IMR-90 (cell line): ENCODE data around the gene CHMP4A. TPM values are rescaled to one million over a fixed set of nuclear protein-coding genes. Genes with fewer than 3 reads are reported as not detected.

Experiments used
- ATAC-seq: fragments of 200-7000 bp; cut with Tn5 transposase; 2 replicates; pipeline ENCODE4 v1.9.1; 2020; ENCODE audit warnings: low read depth, mild to moderate bottlenecking, moderate library complexity
- BruUV-seq: library from RNA; stranded (reverse); fragments of 400-500 nt; replicated peaks from 2 replicates; lab custom pipeline; 2021; lab: Mats Ljungman, UMichigan
- CTCF ChIA-PET: fragments of 300-600 bp; formaldehyde crosslinking; extraction: SDS; loops from one replicate; lab custom pipeline; 2021; ENCODE audit warnings: antibody characterized with exemption; lab: Yijun Ruan, JAX
- POLR2A ChIA-PET: fragments of 300-600 bp; sonication (Branson Sonifier 250); formaldehyde crosslinking; loops from one replicate; lab custom pipeline; 2022; ENCODE audit warnings: antibody characterized with exemption; ENCODE audit not compliant: unreplicated experiment; lab: Charles Lee
- DNase-seq: peaks from one replicate; pipeline ENCODE4 v3.0.0; 2013
- H2AFZ ChIP-seq: replicated peaks from 2 replicates; pipeline ENCODE3; 2013; ENCODE audit warnings: low read length, mild to moderate bottlenecking; ENCODE audit not compliant: poor library complexity
- H2AK5ac ChIP-seq: 2 replicates; pipeline ENCODE4 v1.6.1; 2013; ENCODE audit warnings: low read depth, low read length, inconsistent platforms
- H2AK9ac ChIP-seq: replicated peaks from 2 replicates; pipeline ENCODE3; 2013; ENCODE audit warnings: mild to moderate bottlenecking, low read depth, low read length, moderate library complexity; ENCODE audit not compliant: poor library complexity
- H2BK120ac ChIP-seq: 2 replicates; pipeline ENCODE4 v1.6.1; 2013; ENCODE audit warnings: low read depth, low read length, inconsistent platforms
- H2BK15ac ChIP-seq: 3 replicates; pipeline ENCODE4 v1.6.1; 2013; ENCODE audit warnings: low read depth, low read length, inconsistent platforms
- H2BK20ac ChIP-seq: 2 replicates; pipeline ENCODE4 v1.6.1; 2013; ENCODE audit warnings: low read depth, mild to moderate bottlenecking, inconsistent platforms, low read length, moderate library complexity
- H2BK5ac ChIP-seq: 2 replicates; pipeline ENCODE4 v1.6.1; 2013; ENCODE audit warnings: mild to moderate bottlenecking, low read depth, low read length, inconsistent platforms; ENCODE audit not compliant: poor library complexity, severe bottlenecking
- H3K14ac ChIP-seq: replicated peaks from 2 replicates; pipeline ENCODE4 v1.6.1; 2013; ENCODE audit warnings: low read depth, low read length, inconsistent platforms
- H3K18ac ChIP-seq: 2 replicates; pipeline ENCODE4 v1.6.1; 2013; ENCODE audit warnings: low read depth, low read length, control low read depth
- H3K23ac ChIP-seq: 2 replicates; pipeline ENCODE4 v1.6.1; 2013; ENCODE audit warnings: low read depth, low read length, inconsistent platforms
- H3K27ac ChIP-seq: 2 replicates; pipeline ENCODE4 v1.5.1; 2013; ENCODE audit warnings: mild to moderate bottlenecking, control low read depth, low read length; ENCODE audit not compliant: insufficient read depth
- H3K27me3 ChIP-seq: 2 replicates; pipeline ENCODE4 v1.6.1; 2013; ENCODE audit warnings: low read length; ENCODE audit not compliant: control insufficient read depth, insufficient read depth
- H3K36me3 ChIP-seq: 2 replicates; pipeline ENCODE4 v1.6.1; 2013; ENCODE audit warnings: low read length, mixed read lengths; ENCODE audit not compliant: control insufficient read depth, insufficient read depth
- H3K4ac ChIP-seq: 2 replicates; pipeline ENCODE4 v1.6.1; 2013; ENCODE audit warnings: low read depth, low read length, inconsistent platforms
- H3K4me1 ChIP-seq: 2 replicates; pipeline ENCODE4 v1.6.1; 2013; ENCODE audit warnings: low read length, mixed read lengths; ENCODE audit not compliant: control insufficient read depth, insufficient read depth
- H3K4me2 ChIP-seq: 2 replicates; pipeline ENCODE4 v1.6.1; 2013; ENCODE audit warnings: low read depth, mild to moderate bottlenecking, control low read depth, low read length, moderate library complexity
- H3K4me3 ChIP-seq: 2 replicates; pipeline ENCODE4 v1.5.1; 2013; ENCODE audit warnings: low read depth, mild to moderate bottlenecking, control low read depth, low read length, moderate library complexity; ENCODE audit not compliant: insufficient read depth
- H3K56ac ChIP-seq: 2 replicates; pipeline ENCODE4 v1.6.1; 2013; ENCODE audit warnings: low read length, inconsistent platforms; ENCODE audit not compliant: insufficient read depth; ENCODE audit errors: extremely low read depth
- H3K79me1 ChIP-seq, 2 experiments: 2 replicates each; pipeline ENCODE4 v1.6.1; 2013; ENCODE audit warnings: low read length in 2 of 2, inconsistent platforms in 1 of 2, low read depth in 1 of 2
- H3K9ac ChIP-seq: 2 replicates; pipeline ENCODE4 v1.6.1; 2013; ENCODE audit warnings: low read depth, low read length, control low read depth
- H3K9me1 ChIP-seq: 2 replicates; pipeline ENCODE4 v1.6.1; 2013; ENCODE audit warnings: low read length, inconsistent platforms; ENCODE audit not compliant: insufficient read depth
- H3K9me3 ChIP-seq: 2 replicates; pipeline ENCODE4 v1.6.1; 2013; ENCODE audit warnings: low read length; ENCODE audit not compliant: control insufficient read depth, insufficient read depth
- H4K20me1 ChIP-seq: 2 replicates; pipeline ENCODE4 v1.6.1; 2013; ENCODE audit warnings: low read length, inconsistent platforms; ENCODE audit not compliant: insufficient read depth
- H4K5ac ChIP-seq: 2 replicates; pipeline ENCODE4 v1.6.1; 2013; ENCODE audit warnings: mild to moderate bottlenecking, low read depth, low read length, control low read depth
- H4K8ac ChIP-seq, 2 experiments: 2 replicates each; pipeline ENCODE4 v1.6.1; 2013; ENCODE audit warnings: low read depth in 2 of 2, low read length in 2 of 2, control low read depth in 1 of 2, inconsistent platforms in 1 of 2
- H4K91ac ChIP-seq: 2 replicates; pipeline ENCODE4 v1.6.1; 2013; ENCODE audit warnings: low read depth, low read length, inconsistent platforms; ENCODE audit not compliant: insufficient read depth
- BHLHE40 ChIP-seq: fragments of 150-350 bp; IDR thresholded peaks from 2 replicates; pipeline ENCODE4 v1.6.1; 2016; ENCODE audit warnings: mild to moderate bottlenecking, low read depth, low read length
- CHD1 ChIP-seq: IDR thresholded peaks from 2 replicates; pipeline ENCODE4 v1.6.1; 2012; ENCODE audit warnings: low read depth, low read length, improper control_type of control experiment
- CTCF ChIP-seq: conservative IDR thresholded peaks from 2 replicates; pipeline ENCODE4 v1.5.1; 2012; ENCODE audit warnings: mild to moderate bottlenecking, low read depth, low read length, improper control_type of control experiment
- FOS ChIP-seq: fragments of 150-350 bp; IDR thresholded peaks from 2 replicates; pipeline ENCODE4 v1.6.1; 2016; ENCODE audit warnings: low read depth, low read length
- MXI1 ChIP-seq: IDR thresholded peaks from 2 replicates; pipeline ENCODE4 v1.6.1; 2012; ENCODE audit warnings: low read depth, mild to moderate bottlenecking, low read length, moderate library complexity, borderline replicate concordance
- NFE2L2 ChIP-seq: fragments of 150-350 bp; IDR thresholded peaks from 2 replicates; pipeline ENCODE4 v1.6.1; 2016; ENCODE audit warnings: low read depth, mild to moderate bottlenecking, low read length
- POLR2A ChIP-seq: IDR thresholded peaks from 2 replicates; pipeline ENCODE4 v1.6.1; 2012; ENCODE audit warnings: mild to moderate bottlenecking, low read depth, low read length
- RFX5 ChIP-seq: IDR thresholded peaks from 2 replicates; pipeline ENCODE4 v1.8.0; 2012; ENCODE audit warnings: low read depth, mild to moderate bottlenecking, low read length, moderate library complexity
- WGBS, 2 experiments: methylation state at CpG; one replicate each; pipeline versions ENCODE4 v1.1.5 to v1.1.7; 2013; ENCODE audit warnings: missing lambda C conversion rate in 2 of 2; ENCODE audit not compliant: insufficient read length in 1 of 2; ENCODE audit errors: extremely low coverage in 2 of 2; 5-methylcytosine and 5-hydroxymethylcytosine counted together
- dilution Hi-C: fragments of 300-500 bp; cut with HindIII; formaldehyde crosslinking; loops from one replicate; pipeline ENCODE4 v1.14.3; 2018; ENCODE audit warnings: low sequenced_read_pairs; ENCODE audit not compliant: unreplicated experiment
- in situ Hi-C: fragments of 300-500 bp; cut with MboI; formaldehyde crosslinking; loops from 3 replicates; pipeline ENCODE4 v1.14.3; 2019; ENCODE audit warnings: low sequenced_read_pairs, inconsistent platforms, mixed read lengths
- intact Hi-C: fragments of 100-400 bp; cut with micrococcal nuclease; formaldehyde crosslinking; loops from 2 replicates; pipeline ENCODE4 v1.10.0; 2022
- polyA plus RNA-seq, 3 experiments: library from polyadenylated mRNA; depleted of rRNA; stranded (reverse); fragments of >200 nt; gene quantifications; 2 replicates each; pipeline ENCODE4 v1.2.3, GENCODE V29; 2012; ENCODE audit warnings: low replicate concordance in 1 of 3
- total RNA-seq: library from RNA; depleted of rRNA; stranded (reverse); fragments of >200 nt; gene quantifications from 2 replicates; pipeline ENCODE4 v1.2.3, GENCODE V29; 2012

Gene CHMP4A
- total and polyA plus RNA-seq, 2 of the 4 experiments (the other 2 are of a cell fraction), result 22.0 to 63.8 TPM

DNA sequence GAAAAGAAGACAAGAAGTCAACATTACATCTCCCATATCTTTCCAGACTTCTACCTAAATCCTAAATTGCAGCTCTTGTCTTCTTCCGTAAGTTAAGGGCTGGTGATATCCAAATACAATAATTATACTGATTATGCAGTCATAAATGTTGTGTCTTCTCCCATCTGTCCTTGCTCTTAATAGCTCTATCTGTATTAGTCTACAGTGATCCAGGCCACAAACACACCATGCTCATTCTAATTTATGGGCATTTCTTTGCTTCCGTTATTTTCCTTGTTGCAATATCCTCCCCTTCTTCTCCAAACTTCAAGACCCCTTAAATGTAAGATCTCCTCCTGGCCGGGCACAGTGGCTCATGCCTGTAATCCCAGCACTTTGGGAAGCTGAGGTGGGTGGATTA, 6.2 kb upstream of the CHMP4A start:
- Histone ChIP-seq H4K8ac (no peak overlapping the region), H2BK5ac (no peak overlapping the region), H4K91ac (no peak overlapping the region)

More for the DNA sequence above, 6.2 kb upstream of the CHMP4A start:
- H3K9ac ChIP-seq, result no peak overlapping the region
- no peak overlapping the region for H3K4me2 ChIP-seq
- H4K20me1 ChIP-seq, result no peaks in the 10 kb centered on the region; the same call in 1 of the 2 replicates
- ChIA-PET POLR2A (no interaction called here), CTCF (no interaction called here)
- DNase-seq (no peak), ATAC-seq (no peak)
- no peaks in the 10 kb centered on the region for H3K4me1 ChIP-seq
- no peak overlapping the region for H4K5ac ChIP-seq
- H3K79me1 ChIP-seq, result peaks cover 7 to 62% of the 10 kb centered on the region in 2 experiments
- H2AFZ ChIP-seq, result no peak overlapping the region
- H3K9me3 ChIP-seq, result no peaks in the 10 kb centered on the region
- no peak overlapping the region for H3K4ac ChIP-seq
- no peak overlapping the region for H2BK120ac ChIP-seq
- no peak for TF ChIP-seq POLR2A
- no peak for TF ChIP-seq CHD1
- no peak for TF ChIP-seq CTCF
- TF ChIP-seq FOS, result no peak
- TF ChIP-seq BHLHE40, result no peak
- no peak for TF ChIP-seq NFE2L2
- no peak for TF ChIP-seq MXI1
- no peak for TF ChIP-seq RFX5
- H2AK5ac ChIP-seq, result no peak overlapping the region
- WGBS, 2 experiments, result no CpG with 5 or more reads among the region's 3 CpGs
- dilution Hi-C loops, result no loop called here
- no peak overlapping the region for H3K56ac ChIP-seq
- H2BK15ac ChIP-seq, result no peak overlapping the region
- peaks cover 6% of the 10 kb centered on the region for H3K36me3 ChIP-seq
- no peaks in the 10 kb centered on the region for H3K27me3 ChIP-seq
- H2AK9ac ChIP-seq, result no peak overlapping the region
- no TSS peak for BruUV-seq
- H3K23ac ChIP-seq, result no peak overlapping the region
- H3K14ac ChIP-seq, result no peak overlapping the region
- in situ Hi-C loops, result no loop called here
- H3K4me3 ChIP-seq, result no peak overlapping the region
- peaks cover 7% of the 10 kb centered on the region; the same call in 1 of the 2 replicates for H3K9me1 ChIP-seq
- intact Hi-C loops, result loop anchor here (10.0 kb wide), 1 partner anchor 215 kb away; no protein-coding TSS in a partner anchor
- H3K18ac ChIP-seq, result no peak overlapping the region
- no peak overlapping the region for H2BK20ac ChIP-seq
- H3K27ac ChIP-seq, result no peak overlapping the region
